ENCODE measurements around the gene CEP162. TPM values are rescaled to one million over a fixed set of nuclear protein-coding genes. Genes with fewer than 3 reads are reported as not detected.
"Not testable (repeated sequence)": the region's sequence is repeated elsewhere in the genome, so short reads cannot be mapped to it uniquely, and the experiment has no call there.

CEP162 gene
- total RNA-seq, 2 donors from 2014 or later: 4.5 to 13.1 TPM

DNA sequence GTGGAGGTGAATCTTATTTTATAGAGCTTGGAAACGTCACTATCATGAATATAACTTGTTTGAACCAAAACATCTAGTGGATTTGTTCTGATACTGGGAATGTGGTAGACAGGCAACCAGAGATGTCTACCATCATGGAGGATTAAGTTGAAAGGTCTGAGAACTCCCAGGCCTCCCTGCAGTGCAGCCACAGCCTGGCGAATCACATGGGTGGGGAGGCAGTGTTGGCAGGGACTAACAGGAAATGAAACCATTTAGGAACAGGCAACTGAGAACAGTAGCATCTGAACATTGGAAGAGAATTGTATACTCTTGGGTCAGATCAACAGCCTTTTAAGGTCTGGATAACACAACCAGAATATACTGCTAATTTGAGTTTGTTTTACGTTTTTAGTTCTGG is 22.3 kb upstream of the CEP162 start:
- intact Hi-C loops (cut with DNase I): no loop called here
- H3K9me3 ChIP-seq: no peaks in the 10 kb centered on the region
- H3K4me1 ChIP-seq (replicated peaks): no peaks in the 10 kb centered on the region
- H3K27me3 ChIP-seq (replicated peaks; ENCODE audit: insufficient read depth): no peaks in the 10 kb centered on the region
- no peak overlapping the region for H3K27ac ChIP-seq
- TF ChIP-seq POLR2AphosphoS5 (IDR thresholded peaks at IDR 0.05) (no peak), POLR2A (IDR thresholded peaks at IDR 0.05) (no peak)
- TF ChIP-seq, protein P1, sequence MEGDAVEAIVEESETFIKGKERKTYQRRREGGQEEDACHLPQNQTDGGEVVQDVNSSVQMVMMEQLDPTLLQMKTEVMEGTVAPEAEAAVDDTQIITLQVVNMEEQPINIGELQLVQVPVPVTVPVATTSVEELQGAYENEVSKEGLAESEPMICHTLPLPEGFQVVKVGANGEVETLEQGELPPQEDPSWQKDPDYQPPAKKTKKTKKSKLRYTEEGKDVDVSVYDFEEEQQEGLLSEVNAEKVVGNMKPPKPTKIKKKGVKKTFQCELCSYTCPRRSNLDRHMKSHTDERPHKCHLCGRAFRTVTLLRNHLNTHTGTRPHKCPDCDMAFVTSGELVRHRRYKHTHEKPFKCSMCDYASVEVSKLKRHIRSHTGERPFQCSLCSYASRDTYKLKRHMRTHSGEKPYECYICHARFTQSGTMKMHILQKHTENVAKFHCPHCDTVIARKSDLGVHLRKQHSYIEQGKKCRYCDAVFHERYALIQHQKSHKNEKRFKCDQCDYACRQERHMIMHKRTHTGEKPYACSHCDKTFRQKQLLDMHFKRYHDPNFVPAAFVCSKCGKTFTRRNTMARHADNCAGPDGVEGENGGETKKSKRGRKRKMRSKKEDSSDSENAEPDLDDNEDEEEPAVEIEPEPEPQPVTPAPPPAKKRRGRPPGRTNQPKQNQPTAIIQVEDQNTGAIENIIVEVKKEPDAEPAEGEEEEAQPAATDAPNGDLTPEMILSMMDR (IDR thresholded peaks at IDR 0.05): no peak
- no peaks in the 10 kb centered on the region for H3K36me3 ChIP-seq
- H3K4me3 ChIP-seq: no peak overlapping the region
- WGBS: 52% methylated on average over 3 of the region's 3 CpGs
- no peak for DNase-seq (ENCODE audit: low spot score)

DNA sequence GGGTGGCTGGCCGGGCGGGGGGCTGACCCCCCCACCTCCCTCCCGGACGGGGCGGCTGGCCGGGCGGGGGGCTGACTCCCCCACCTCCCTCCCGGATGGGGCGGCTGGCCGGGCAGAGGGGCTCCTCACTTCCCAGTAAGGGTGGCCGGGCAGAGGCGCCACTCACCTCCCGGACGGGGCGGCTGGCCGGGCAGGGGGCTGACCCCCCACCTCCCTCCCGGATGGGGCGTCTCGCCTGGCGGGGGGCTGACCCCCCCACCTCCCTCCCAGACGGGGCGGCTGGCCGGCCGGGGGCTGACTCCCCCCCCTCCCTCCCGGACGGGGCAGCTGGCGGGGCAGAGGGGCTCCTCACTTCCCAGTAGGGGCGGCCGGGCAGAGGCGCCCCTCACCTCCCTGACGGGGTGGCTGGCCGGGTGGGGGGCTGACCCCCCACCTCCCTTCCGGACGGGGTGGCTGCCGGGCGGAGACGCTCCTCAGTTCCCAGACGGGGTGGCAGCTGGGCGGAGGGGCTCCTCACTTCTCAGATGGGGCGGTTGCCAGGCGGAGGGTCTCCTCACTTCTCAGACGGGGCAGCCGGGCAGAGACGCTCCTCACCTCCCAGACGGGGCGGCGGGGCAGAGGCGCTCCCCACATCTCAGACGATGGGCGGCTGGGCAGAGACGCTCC is 17.1 kb upstream of the CEP162 start:
- WGBS: 93% methylated on average over 28 of the region's 51 CpGs
- H3K9me3 ChIP-seq; H3K36me3 ChIP-seq; H3K27me3 ChIP-seq (replicated peaks; ENCODE audit: insufficient read depth); intact Hi-C loops (cut with DNase I); DNase-seq (ENCODE audit: low spot score); H3K4me3 ChIP-seq; H3K27ac ChIP-seq; H3K4me1 ChIP-seq (replicated peaks): not testable (repeated sequence)

DNA sequence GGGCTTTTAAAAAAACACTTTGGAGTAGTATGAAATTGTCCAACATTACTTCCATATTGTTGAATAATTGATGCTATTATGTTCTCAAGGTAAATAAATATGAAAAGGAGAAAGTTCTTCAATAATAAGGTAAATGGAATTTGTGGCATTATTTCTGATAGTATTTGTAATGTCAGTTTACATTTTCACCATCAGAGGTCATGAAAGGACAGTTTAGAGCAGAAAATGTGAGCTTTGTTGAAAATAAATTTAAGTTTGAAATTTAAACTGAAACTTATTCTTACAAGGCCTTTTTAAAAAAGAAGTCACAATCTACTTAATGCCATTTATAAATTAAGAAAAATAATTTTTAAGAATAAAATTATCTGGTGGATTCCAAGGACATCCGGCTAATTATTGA is 15.8 kb upstream of the CEP162 start:
- intact Hi-C loops (cut with DNase I): no loop called here
- Histone ChIP-seq H3K36me3 (no peaks in the 10 kb centered on the region), H3K27ac (no peak overlapping the region), H3K9me3 (no peaks in the 10 kb centered on the region), H3K4me1 (replicated peaks) (no peaks in the 10 kb centered on the region), H3K4me3 (no peak overlapping the region), H3K27me3 (replicated peaks; ENCODE audit: insufficient read depth) (no peaks in the 10 kb centered on the region)
- 91% methylated on average over 1 of the region's 1 CpG for WGBS
- TF ChIP-seq POLR2AphosphoS5 (IDR thresholded peaks at IDR 0.05) (no peak), POLR2A (IDR thresholded peaks at IDR 0.05) (no peak)
- TF ChIP-seq, protein P1 (IDR thresholded peaks at IDR 0.05): no peak
- DNase-seq (ENCODE audit: low spot score): no peak

DNA sequence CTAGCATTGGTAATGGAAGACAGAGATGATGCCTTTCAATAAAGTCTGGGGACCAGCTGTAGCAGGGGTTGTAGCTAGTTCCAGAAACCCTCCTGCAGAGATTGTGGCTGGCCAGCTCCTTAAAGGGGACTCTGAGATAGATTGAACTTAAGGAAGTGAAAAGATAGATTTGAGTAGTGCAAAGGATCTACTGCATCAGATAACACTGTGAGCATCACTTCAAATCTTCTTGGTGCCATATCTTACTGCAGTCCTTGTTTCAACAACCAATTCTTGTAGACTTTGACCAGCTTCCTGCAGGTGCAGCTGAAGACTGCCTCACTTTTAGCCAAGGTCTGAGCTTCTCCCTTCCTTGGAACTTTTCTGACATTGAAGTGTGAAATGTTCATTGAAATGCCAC is 14.8 kb upstream of the CEP162 start:
- Histone ChIP-seq H3K27me3 (replicated peaks; ENCODE audit: insufficient read depth) (no peaks in the 10 kb centered on the region), H3K36me3 (no peaks in the 10 kb centered on the region), H3K4me3 (no peak overlapping the region), H3K4me1 (replicated peaks) (no peaks in the 10 kb centered on the region), H3K27ac (no peak overlapping the region), H3K9me3 (no peaks in the 10 kb centered on the region)
- no peak for DNase-seq (ENCODE audit: low spot score)
- intact Hi-C loops (cut with DNase I): no loop called here
- no peak for TF ChIP-seq POLR2AphosphoS5 (IDR thresholded peaks at IDR 0.05)
- TF ChIP-seq, protein P1 (IDR thresholded peaks at IDR 0.05): no peak
- TF ChIP-seq POLR2A (IDR thresholded peaks at IDR 0.05): no peak

DNA sequence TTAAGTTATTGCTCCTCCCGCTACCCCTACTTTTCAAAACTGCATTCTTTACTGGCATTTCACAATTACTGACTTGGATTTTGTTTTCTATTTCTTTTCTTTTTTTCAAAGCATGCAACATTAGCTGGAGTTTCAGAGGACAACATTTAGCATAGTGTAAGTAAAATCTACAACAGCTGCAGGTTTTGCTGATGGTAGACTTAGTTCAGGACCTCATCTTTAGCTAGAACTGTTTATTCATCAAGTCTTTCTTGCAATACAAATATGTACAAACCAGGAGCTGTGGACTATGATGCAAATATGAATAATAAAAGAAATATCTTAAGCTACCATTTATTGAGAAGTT is 728 bp upstream of the CEP162 start:
- no peaks in the 10 kb centered on the region for H3K4me1 ChIP-seq (replicated peaks)
- intact Hi-C loops (cut with DNase I): no loop called here
- H3K36me3 ChIP-seq: no peaks in the 10 kb centered on the region
- TF ChIP-seq POLR2A (IDR thresholded peaks at IDR 0.05) (no peak), POLR2AphosphoS5 (IDR thresholded peaks at IDR 0.05) (no peak)
- TF ChIP-seq, protein P1 (IDR thresholded peaks at IDR 0.05): no peak
- peak overlapping the region; percentile 83 to 85 for H3K27ac ChIP-seq
- no peaks in the 10 kb centered on the region for H3K27me3 ChIP-seq (replicated peaks; ENCODE audit: insufficient read depth)
- WGBS: 0% methylated on average over 1 of the region's 1 CpG
- H3K9me3 ChIP-seq: no peaks in the 10 kb centered on the region
- peak overlapping the region; percentile 63 to 71 for H3K4me3 ChIP-seq
- no peak for DNase-seq (ENCODE audit: low spot score)
